Stimulated activated CD4-positive, alpha-beta T cell treated with anti-CD3 and anti-CD28 coated beads, Interleukin-1b, Interleukin-23, amount 100 ng/mL, for 4 hours (primary cell): ENCODE results near the gene ETNK1.
"Not testable (repeated sequence)": the region's sequence is repeated elsewhere in the genome, so short reads cannot be mapped to it uniquely, and the experiment has no call there.

Source experiments
- DNase-seq, 2 donors: peaks; one replicate each; pipeline ENCODE4 v3.0.0-alpha.2; 2020; ENCODE audit warnings: low read depth in 2 of 2

ETNK1 gene, protein sequence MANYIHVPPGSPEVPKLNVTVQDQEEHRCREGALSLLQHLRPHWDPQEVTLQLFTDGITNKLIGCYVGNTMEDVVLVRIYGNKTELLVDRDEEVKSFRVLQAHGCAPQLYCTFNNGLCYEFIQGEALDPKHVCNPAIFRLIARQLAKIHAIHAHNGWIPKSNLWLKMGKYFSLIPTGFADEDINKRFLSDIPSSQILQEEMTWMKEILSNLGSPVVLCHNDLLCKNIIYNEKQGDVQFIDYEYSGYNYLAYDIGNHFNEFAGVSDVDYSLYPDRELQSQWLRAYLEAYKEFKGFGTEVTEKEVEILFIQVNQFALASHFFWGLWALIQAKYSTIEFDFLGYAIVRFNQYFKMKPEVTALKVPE

DNA sequence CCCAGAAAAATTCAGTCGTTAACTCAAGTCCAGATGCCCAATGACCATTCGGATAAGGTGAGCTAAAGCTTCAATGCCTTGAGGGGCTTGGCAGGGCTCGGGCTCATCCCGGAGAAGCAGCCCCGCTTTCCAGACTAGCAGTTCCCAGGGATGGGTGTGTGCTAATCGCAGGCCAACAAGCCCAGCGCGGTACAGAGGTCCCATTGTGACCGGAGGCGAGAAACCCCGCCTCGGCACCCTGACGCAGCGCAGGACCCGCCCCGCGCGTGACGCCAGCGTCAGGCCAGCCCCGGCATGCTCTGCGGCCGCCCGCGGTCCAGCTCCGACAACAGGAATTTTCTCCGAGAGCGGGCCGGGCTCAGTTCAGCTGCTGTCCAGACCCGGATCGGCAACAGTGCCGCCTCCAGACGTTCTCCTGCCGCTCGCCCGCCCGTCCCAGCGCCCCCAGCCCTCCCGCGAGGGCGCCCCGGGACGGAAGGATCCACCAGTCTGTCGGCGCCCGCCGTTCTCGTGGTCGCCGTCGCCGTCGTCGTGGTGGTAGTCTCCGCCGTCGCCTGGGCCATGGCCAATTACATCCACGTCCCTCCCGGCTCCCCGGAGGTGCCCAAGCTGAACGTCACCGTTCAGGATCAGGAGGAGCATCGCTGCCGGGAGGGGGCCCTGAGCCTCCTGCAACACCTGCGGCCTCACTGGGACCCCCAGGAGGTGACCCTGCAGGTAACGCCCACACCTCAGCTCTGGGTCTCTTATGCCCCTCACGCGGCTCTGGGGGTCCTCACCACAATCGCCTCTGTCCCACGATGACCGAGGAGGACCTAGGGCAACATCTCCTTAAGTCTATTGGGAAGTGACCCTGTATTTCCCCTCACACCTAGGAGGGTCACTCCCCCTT, at the start of gene ETNK1:
TSS of gene ETNK1 (plus strand) at position 302 of the 892 bp plus-strand sequence. CDS start at position 562, 260 bp downstream.
- peak; percentile 74 to 84 for DNase-seq

DNA sequence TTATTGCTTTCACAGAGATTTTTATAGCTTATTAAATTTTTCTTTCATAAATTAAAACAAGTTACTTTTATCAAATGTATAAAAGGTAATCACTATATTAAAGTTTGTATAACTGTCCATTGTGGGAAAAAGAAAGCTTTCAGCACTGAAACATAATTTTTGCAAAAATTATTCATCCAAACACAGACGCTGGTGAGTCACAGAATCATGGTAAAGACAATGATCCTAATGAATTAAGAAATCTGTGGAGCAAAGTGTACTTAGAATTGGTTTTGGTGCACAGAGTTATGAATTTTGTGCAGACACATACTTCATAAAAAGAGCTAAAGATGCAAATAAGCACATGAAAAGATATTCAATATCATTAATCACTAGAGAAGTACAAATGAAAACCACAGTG, 48.9 kb upstream of the ETNK1 start:
- no peak for DNase-seq

DNA sequence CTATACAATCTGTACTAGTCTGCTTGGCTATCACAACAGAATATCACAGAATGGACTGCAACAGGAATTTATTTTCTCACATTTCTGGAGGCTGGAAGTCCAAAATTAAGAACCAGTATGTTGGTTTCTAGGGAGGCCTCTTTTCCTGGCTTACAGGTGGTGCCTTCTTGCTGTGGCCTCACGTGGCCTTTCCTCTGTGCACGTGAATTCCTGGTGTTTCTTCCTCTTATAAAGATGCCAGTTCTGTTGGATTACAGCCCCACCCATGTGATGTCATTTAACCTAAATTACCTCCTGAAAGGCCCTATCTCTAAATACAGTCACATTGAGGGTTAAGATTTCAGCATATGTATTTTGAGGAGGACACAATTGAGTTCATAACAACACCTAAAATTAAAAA, 48.5 kb upstream of the ETNK1 start:
- no peak for DNase-seq

DNA sequence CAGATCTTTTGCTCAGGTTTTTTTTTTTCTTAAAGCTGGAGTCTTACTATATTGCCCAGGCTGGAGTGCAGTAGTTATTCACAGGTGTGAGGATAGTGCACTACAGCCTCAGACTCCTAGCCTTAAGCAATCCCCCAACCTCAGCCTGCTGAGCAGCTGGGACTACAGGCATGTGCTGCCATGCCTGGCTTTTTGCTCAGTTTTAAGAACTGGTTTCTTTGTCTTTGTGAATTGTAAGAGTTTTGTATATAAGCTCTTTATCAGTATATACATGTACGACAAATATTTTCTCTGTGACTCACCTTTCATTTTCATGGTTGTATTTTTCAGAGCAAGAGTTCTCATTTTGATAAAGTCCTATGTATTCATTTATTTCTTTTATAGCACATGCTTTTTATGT, 47.3 kb upstream of the ETNK1 start:
- DNase-seq, result no peak

DNA sequence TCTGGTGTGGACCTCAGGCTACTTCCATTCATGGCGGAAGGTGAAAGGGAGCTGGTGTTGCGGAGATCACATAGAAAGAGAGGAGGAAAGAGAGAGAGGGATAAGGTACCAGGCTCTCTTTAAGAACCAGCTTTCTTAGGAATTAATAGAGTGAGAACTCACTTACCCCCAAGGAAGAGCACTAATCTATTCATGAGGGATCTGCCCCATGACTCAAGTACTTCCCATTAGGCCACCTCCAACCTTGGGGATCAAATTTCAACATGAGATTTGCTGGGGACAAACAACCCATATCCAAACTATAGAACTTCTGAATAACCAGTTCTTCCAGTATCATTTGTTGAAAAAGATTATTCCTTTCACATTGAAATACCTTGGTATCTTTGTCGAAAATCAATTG, 46.6 kb upstream of the ETNK1 start:
- no peak for DNase-seq

DNA sequence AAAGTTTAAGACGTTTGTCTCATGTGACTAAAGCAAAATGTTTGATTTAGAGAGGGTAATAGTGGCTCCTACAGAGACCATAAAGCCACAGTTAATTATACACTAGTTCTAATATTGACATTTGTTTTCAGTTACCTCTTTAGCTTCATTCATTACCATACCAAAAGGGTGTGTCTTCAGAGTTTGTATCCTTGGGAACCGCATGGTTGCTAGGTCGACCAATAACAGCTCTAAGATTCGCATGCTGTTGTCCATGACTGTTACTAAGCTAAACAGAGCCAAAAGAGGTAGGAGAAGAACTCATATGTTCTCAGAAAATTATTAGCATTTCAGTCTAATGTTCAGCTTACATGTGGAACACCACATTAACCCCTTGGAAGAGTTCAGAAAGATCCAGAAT, 36.2 kb upstream of the ETNK1 start:
- no peak for DNase-seq

DNA sequence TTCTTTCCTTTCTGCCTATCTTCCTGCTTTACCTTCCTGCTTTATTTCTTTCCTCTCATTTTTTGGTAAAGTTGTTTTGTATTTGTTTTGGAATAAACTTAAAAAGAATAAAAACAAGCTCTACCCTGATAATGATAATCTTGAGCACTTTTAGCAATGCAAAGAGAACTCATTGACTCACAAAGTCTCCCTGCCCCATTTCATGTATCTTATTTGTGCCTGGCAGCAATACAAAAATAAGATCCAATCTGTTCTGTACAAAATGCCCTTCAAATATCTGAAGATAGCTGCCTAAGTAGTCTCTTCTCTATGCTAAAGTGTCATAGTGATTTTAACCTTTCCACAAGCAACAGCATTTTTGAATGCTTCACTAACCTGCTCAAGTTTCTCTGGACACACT, 31.1 kb upstream of the ETNK1 start:
- DNase-seq, result no peak

DNA sequence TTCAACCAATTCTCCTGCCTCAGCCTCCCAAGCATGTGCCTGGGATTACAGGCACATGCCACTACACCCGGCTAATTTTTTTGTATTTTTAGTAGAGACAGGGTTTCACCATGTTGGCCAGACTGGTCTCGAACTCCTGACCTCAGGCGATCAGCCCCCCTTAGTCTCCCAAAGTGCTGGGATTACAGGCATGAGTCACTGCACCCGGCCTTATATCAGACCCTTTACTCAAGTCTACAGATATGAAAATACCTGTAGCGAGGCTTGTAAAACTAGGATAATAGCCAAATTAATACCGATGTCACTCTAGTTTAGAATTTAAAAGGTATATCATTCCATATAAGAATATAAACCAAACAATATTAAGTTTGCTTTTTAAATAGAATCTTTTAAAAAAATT, 27.4 kb upstream of the ETNK1 start:
- DNase-seq, result not testable (repeated sequence)

DNA sequence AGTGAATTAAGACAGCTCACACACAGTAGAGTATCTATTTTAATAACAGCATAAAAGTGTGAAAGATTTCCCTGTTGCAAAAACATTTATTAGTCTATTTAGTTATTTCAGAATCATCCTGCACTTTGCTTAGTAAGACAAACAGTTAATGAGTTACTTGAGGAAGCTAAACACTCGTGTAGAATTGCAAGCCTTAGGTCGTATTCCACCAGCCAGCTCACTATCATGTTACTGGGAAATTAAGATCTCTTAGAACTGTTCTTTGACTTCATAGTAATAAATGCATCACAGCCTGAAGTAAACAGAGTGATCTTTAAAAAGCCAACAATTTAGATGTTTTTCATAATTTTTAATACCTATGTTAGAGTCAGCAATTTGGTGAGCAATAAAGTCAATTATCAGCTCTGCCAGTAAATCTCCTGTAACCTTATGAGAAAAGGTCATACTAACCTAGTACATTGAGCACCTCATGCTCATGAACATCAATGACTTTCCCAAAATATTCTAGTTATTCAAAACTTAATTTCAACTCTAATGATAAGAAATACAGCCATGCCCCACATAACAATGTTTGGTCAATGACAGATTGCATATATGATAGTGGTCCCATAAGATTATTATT, 26.7 kb upstream of the ETNK1 start:
- no peak for DNase-seq

DNA sequence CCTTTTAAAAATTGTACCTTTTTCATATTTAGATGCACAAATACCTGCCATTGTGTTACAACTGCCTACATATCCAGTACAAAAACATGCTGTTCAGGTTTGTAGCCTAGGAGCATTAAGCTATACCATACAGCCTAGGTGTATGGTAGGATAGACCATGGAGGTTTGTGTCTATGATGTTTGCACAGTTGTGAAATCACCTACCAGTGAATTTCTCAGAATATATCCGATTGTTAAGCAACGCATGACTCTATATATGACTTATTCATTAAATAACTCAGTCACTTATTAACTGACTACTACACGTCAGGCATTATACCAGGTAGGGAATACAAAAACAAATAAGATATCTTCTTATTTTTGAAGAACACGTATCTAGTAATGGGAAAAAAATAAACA, 26.2 kb upstream of the ETNK1 start:
- no peak for DNase-seq

DNA sequence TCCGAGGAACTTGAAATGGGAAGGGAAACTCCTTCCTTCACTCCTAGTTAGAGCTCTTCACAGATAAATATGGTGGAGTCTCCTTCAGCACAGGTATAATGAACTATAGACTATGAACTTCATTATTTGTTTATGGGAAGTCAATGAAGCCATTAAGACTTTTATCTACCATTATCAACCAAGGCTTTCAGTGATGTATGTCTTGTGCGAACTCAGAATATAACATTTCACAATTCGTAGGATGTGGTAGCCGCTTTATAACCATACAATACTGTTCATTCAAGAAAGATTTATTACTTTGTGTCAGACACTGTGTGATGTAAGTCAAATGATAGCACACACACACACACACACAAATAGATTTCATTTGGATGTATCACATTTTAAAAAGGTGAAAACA, 24.8 kb upstream of the ETNK1 start:
- DNase-seq, result no peak

DNA sequence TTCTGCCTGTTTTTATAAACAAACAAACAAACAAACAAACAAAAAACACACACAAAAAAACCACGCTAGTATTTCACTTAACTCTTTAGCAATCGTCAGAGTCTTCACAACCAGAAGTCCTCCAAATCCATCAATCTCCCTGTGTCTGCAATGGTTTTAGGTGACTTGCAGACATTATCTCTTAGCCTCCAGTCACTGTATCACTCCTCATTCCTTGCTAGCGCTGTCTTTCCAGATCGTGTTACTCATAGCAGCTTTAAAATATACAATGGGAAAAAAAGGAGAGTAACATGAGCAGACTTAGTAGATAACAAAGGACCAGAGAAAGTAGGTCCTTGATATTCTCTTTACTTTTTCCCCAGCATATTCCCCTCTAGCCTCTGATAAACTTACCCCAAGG, 15.5 kb upstream of the ETNK1 start:
- DNase-seq, result no peak

DNA sequence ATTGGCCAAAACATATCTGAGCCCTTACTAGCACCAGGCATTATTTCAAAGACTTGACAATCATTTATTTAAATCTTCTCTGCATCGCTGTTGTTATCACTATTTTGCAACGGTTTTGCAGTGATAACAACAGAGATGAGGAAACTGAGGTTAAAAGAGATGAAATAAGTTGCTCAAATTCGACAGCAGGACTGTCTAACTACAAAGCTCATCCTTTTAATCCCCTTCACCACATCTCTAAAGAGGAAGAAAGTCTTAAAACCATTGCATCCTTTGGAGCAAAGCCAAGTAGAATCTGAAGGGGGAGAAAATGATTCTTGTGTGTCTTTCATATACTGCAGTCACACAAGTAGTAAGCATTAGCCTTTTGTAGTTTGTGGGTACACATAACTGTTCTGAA, 14.8 kb upstream of the ETNK1 start:
- no peak for DNase-seq

DNA sequence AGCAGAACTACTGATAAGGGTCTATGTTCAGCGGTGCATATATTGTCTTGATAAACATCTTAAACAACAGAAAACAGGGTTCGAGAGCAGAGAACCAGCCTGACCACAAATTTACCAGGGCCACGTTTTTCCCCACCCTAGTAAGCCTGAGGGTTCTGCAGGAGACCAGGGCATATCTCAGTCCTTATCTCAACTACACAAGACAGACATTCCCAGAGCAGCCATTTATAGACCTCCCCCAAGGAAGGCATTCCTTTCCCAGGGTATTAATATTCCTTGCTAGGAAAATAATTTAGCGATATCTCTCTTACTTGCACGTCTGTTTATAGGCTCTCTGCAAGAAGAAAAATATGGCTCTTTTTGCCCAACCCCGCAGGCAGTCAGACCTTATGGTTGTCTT, 12.1 kb upstream of the ETNK1 start:
- not testable (repeated sequence) for DNase-seq

DNA sequence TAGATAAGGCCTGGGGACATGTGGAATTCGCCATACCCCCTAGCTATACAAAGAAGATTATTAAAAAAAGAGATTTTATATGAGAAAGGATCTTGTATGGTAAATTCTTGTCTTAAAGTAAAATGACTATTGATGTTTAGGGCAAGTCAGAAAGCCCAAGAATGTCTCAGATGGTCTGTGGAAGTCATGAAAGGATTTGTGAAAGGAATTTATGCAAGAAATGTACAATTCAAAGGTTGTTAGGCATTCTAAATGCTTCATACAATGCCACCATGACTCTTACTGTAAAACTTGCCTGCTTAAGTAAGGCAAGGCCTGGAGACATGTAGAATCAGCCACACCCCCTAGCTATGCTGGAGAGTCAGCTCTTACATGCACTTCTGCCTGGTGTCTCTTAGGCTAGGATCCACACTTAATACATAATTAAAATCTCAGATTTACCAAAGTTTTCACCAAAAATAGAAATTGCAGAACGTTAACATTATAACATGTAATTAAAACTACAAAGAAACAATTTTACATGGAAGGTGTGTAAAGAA, 8.9 kb upstream of the ETNK1 start:
- no peak for DNase-seq

DNA sequence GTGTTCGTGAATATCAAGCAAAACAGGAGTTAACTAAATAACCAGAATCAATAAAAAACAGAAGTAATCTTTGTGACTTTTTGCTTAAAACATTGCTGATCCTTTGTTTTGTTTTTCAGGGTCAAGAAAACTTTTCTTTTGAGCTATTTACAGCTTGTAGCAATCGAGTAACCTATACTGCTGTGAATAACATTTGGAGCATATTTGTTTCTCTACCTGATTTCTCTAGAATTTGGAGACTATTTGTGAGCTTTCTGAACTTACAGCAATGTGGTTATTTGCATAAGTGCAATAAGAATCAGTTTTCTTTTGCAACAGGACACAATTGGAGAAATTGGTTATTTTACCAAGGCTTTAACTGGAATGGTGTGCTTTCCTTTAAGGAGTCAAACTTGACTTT, 7.3 kb upstream of the ETNK1 start:
- DNase-seq, result no peak

DNA sequence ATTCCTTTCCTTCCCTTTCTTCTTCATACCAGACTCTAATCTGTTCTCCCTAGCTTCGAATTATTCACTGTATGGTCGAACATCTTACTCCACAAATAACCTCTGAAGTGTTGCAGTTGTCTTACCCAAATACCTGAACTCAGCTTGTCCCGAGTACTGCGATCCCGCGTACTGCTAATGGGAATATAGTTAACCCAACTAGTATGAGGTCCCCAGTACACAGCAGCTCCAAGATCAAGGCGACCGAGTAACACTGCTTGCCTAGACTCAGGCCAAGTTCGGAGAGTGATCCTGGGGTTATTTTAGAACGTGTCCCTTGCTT, 462 bp upstream of the ETNK1 start:
- no peak for DNase-seq

DNA sequence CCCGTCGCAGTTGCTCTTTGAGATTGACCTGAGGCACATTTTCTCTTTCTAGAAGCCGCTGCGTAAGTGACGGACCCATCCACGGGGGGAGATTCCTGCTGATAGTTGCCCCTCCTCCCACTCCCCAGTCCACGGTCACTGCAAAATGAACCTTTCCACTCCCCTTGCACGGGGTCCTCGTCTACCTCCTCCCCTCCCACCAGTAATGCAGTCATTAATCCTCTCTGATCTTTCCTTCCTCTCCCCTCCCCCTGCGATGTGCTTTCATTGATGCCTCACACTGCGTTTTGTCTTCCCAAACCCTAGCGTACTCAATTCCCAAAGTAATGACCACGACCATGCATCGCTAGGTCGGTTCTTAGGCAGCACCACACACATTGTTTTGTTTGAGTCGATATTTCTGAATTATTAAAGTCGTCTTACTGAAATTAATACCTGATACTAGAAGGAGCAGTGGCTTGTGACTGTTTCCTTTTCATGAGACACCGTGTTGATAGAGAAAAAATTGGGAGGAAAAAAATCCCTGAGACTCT, 857 bp downstream of the ETNK1 start:
- peak in 1 of 2 donors; percentile 7 for DNase-seq

DNA sequence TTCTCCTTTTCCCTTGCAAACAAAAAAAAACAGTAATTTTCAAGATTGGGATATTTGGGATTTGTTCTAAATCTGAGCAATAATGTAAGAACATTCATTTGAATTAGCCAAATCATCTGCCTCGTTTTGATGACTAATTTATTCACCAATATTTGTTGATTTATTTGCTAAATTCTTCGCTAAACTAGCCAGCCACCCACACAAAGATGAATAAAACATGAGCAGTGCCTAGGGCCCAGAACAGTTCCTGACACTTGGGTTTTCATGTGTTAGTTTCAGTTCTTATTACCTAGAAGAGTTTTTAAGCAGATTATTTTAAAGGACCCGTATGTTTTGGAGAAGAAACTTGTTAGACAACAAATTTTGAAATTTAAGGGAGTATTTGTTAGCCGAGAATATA, 1.4 kb downstream of the ETNK1 start:
- DNase-seq, result peak in 1 of 2 donors; percentile 15

DNA sequence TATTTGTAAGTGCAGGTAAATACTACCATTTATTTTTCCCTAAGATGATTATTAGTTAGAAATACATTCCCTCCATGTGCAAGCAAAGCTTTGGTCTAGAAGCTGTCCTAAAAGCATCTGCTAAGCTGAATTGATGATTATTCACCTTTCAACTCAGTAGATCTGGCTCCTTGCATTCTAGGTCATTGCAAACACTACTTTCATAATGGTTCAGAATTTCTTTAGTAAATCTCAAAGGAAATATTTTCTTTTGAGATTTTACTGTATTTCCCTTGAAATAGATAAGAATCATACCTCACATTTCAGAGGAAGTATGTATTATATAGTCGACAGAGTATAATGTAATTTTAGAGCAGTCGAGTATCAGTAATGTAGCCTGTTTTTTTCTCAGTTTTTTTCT, 2.4 kb downstream of the ETNK1 start:
- no peak for DNase-seq

DNA sequence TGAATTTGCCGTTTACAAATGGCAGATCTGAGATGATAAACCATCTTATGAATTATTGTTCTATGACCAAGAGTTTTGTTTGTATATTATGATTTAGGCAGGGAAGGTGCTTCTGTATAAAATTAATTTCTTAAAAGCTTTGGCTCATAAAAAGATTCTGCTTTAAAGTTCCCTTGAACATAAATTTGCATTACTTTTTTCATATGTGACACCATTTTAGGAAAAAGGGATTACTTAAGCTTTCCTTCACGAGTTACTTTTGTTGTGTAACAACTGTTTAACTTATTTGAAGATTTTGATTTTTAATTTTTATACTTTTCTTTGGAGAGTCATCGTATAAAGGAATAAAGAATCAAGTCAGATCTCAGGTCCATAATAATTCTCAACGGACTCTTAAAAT, 3.3 kb downstream of the ETNK1 start:
- no peak for DNase-seq

DNA sequence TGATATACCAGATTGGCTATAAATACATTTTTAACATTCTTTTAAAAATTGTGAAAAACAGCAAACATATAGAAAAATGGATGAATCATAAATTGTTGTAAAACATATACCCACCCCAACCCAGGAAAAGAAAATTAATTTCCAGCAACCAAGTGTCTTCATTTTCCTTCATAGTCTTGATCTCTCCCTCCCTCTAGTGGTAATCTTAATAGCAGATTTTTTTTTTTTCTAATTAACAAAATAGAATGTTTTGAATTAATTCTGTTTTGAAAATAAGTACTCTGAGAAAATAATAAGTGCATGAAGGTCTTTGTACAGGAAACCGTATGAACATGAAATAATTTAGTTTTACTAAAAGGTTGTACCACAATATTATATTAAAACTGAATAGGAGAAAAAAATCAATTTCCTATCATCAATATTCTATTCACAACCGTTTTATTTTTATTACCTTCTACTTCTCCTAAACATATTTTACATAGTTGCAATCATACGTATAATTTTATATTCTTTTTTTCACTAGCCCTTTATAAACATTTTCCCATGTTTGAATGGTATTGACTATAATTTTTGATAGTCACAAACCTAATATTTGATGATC, 7.0 kb downstream of the ETNK1 start:
- no peak for DNase-seq
